ENCODE measurements around the gene PBX3.
A peak's percentile ranks its signal among the peaks of the same experiment; 100 is the strongest.

Gene PBX3

DNA sequence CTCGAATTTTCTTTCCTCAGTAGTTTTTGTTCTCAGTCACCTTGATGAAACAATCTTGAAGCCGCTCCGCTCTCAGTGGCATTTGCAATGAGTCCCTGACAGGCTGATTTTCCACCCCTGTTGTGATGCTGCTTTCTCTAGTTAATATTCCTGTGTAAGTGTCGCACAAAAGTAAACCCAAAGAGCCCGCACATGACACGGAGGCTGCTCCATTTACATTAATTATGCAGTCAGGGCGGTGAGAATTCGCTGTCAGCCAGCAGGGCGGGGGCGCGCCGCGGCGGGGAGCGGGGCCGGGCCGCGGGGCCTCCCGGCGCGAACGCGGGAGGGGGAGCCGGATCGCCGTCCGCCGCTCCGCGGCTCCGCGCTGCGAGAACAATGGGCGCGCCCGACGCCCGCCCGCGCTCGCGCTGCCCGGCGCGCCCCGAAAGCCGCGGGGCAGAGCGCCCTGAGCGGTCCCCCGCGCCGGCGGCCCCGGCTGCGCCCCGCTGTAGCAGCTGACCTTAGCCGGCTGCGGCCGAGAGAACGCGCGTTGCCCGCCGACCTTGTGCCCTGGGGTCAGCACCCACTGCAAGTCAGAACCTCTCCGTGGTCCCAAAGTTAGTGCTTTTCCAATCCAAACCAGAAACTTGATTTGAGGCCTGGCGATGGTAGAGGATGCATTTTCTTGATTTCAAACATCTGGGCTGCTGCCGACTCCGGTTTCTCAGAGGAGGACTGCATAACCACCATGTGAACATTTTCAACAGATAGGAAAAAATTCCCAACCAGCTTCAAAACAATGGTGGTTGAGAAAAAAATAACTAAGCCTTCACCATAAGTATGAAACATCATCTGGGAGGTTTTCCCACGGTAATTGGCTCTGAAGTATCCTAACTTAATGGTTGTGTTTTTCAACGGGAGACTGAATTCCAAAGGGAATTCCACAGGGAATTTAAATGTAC is 142.6 kb downstream of the PBX3 start:
- TF ChIP-seq, protein P1, sequence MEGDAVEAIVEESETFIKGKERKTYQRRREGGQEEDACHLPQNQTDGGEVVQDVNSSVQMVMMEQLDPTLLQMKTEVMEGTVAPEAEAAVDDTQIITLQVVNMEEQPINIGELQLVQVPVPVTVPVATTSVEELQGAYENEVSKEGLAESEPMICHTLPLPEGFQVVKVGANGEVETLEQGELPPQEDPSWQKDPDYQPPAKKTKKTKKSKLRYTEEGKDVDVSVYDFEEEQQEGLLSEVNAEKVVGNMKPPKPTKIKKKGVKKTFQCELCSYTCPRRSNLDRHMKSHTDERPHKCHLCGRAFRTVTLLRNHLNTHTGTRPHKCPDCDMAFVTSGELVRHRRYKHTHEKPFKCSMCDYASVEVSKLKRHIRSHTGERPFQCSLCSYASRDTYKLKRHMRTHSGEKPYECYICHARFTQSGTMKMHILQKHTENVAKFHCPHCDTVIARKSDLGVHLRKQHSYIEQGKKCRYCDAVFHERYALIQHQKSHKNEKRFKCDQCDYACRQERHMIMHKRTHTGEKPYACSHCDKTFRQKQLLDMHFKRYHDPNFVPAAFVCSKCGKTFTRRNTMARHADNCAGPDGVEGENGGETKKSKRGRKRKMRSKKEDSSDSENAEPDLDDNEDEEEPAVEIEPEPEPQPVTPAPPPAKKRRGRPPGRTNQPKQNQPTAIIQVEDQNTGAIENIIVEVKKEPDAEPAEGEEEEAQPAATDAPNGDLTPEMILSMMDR (IDR thresholded peaks at IDR 0.05; ENCODE audit: insufficient read depth, low read depth, low read length, missing control alignments) = no peak
- peak; percentile 16 for DNase-seq (ENCODE audit: low read depth)
- H3K4me3 ChIP-seq (ENCODE audit: low read depth, low read length) = peak overlapping the region; percentile 57

DNA sequence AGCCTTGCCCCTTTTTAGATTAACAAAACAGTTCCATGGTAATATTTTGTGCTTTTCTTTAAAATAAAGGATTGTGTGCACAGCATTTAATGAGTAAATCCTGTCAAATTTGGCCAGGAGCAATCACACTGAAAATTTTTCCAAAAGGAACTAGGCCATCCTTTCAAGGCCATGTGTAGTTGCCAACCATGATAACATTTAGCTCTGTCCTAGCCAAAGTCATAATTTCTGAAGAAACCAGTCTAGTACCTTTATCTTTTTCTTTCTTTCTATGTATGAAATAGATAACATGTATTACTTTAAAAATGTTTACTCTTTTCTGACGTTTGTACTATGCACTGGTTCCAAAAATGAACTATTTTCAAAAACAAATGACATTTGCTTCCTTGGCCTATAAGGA is 143.7 kb downstream of the PBX3 start:
- DNase-seq (ENCODE audit: low read depth) = no peak
- no peak overlapping the region for H3K4me3 ChIP-seq (ENCODE audit: low read depth, low read length)
- TF ChIP-seq, protein P1 (IDR thresholded peaks at IDR 0.05; ENCODE audit: insufficient read depth, low read depth, low read length, missing control alignments) = no peak

DNA sequence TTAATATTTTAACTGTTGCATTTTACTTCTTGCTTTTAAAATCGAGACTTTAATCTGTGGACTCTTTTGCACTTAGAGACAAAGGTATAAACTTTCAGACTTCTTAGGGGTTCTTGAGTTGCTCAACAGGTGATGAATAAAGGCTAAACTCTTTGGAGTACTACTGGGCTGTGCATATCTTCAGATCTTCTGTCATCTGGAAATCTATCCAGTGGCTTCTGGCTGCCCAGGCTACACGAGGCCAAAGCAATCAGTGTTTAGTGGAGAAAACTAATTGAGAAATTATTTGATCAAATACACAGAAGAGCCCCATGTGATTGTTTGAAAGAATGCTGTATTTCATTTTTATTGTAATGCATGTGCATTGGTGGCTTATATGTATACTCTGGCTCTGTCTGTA is 146.1 kb downstream of the PBX3 start:
- no peak for DNase-seq (ENCODE audit: low read depth)

DNA sequence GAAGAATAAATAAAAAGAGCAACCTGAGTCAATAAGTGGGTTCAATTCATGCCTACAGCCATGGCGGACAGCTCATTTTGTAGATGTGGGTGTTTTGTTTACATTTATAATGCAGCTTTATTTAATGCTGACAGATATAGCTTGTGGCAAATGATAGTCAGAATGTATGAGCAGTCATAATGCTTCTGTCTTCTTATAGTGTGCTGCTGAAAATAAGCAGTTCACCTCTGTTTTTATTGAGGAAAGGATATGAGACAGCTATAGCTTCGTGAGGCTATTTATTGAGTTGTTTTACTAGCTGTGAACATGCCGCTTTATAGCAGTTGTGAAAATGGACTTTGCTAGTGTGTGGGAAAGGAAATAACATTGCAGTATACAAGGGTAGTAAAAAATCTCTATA is 147.4 kb downstream of the PBX3 start:
- TF ChIP-seq, protein P1 (IDR thresholded peaks at IDR 0.05; ENCODE audit: insufficient read depth, low read depth, low read length, missing control alignments) = no peak
- DNase-seq (ENCODE audit: low read depth) = no peak

More for the DNA sequence above, 146.1 kb downstream of the PBX3 start:
- no peak overlapping the region for H3K4me3 ChIP-seq (ENCODE audit: low read depth, low read length)
- TF ChIP-seq, protein P1 (IDR thresholded peaks at IDR 0.05; ENCODE audit: insufficient read depth, low read depth, low read length, missing control alignments) = no peak

DNA sequence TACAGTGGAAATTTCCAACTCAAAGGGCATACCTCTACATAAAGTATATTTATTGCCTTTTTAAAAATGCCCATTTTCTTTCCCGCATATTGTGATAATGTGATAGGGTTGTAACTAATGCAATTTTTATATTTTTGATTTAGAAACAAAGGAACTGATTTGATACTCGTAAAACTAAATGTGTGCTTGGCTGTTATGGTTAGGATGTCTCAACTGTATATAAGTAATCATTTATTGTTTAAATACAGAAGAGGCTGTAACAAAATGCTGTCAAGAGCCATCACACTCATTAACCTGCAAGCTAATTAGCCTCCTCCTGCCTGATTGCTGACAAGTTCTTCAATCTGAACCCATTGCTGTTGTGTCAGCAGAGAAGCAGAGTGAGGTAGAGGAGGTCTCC is 149.2 kb downstream of the PBX3 start:
- DNase-seq (ENCODE audit: low read depth) = no peak
- no peak overlapping the region for H3K4me3 ChIP-seq (ENCODE audit: low read depth, low read length)
- TF ChIP-seq, protein P1 (IDR thresholded peaks at IDR 0.05; ENCODE audit: insufficient read depth, low read depth, low read length, missing control alignments) = no peak

More for the DNA sequence above, 147.4 kb downstream of the PBX3 start:
- H3K4me3 ChIP-seq (ENCODE audit: low read depth, low read length) = no peak overlapping the region

DNA sequence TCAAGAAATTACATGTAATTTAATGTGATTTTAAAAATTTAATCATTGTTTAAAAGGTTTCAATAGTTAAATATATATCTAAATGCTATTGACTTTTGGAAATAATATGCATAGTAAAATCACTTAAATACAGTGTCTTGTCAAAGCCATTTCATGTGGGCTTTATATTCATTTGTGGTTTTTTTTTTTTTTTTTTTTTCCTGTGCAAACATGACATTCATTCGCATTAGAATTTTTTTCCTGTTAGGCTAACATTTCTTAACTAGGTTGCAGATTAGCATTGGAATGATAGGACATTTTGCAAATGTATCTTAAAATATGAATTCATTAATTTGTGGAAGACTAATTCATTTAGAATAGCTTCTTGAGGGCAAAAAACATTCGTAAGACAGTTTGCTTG is 149.8 kb downstream of the PBX3 start:
- H3K4me3 ChIP-seq (ENCODE audit: low read depth, low read length) = no peak overlapping the region
- no peak for DNase-seq (ENCODE audit: low read depth)
- TF ChIP-seq, protein P1 (IDR thresholded peaks at IDR 0.05; ENCODE audit: insufficient read depth, low read depth, low read length, missing control alignments) = no peak
